MM.1S (cell line): ENCODE measurements around the gene TTC36.
A peak's percentile ranks its signal among the peaks of the same experiment; 100 is the strongest.

ENCODE experiments used
- DNase-seq: peaks from one replicate; pipeline ENCODE4 v3.0.0-alpha.2; 2015
- H2AFZ ChIP-seq: fragments of 300-600 bp; sonication (generic); 2 replicates; pipeline ENCODE4 v1.6.0; 2016; ENCODE audit warnings: antibody characterized with exemption, low read length
- H3F3A ChIP-seq: fragments of 300-600 bp; sonication (generic); 2 replicates; pipeline ENCODE4 v1.6.1; 2016; ENCODE audit warnings: mild to moderate bottlenecking, antibody characterized with exemption, low read length, moderate library complexity, mixed read lengths; ENCODE audit not compliant: insufficient read depth
- H3K27ac ChIP-seq: fragments of 300-600 bp; sonication (generic); 2 replicates; pipeline ENCODE4 v1.5.1; 2016; ENCODE audit warnings: mild to moderate bottlenecking, low read length
- H3K27me3 ChIP-seq: fragments of 300-600 bp; sonication (generic); replicated peaks from 2 replicates; pipeline ENCODE4 v1.6.0; 2016; ENCODE audit warnings: low read length; ENCODE audit not compliant: insufficient read depth
- H3K36me3 ChIP-seq: fragments of 300-600 bp; sonication (generic); replicated peaks from 2 replicates; pipeline ENCODE4 v1.6.1; 2016; ENCODE audit warnings: mild to moderate bottlenecking, low read length, mixed read lengths; ENCODE audit not compliant: insufficient read depth
- H3K4me1 ChIP-seq: fragments of 300-600 bp; sonication (generic); 2 replicates; pipeline ENCODE4 v1.6.1; 2016; ENCODE audit warnings: low read length, mixed read lengths
- H3K4me2 ChIP-seq: fragments of 300-600 bp; sonication (generic); 2 replicates; pipeline ENCODE4 v1.6.0; 2016; ENCODE audit warnings: low read depth, low read length
- H3K4me3 ChIP-seq: fragments of 300-600 bp; sonication (generic); 2 replicates; pipeline ENCODE4 v1.5.1; 2016; ENCODE audit warnings: low read length, mixed read lengths
- H3K79me2 ChIP-seq: fragments of 300-600 bp; sonication (generic); 2 replicates; pipeline ENCODE4 v1.6.1; 2016; ENCODE audit warnings: mixed run types, low read length, mixed read lengths
- H3K9ac ChIP-seq: fragments of 300-600 bp; sonication (generic); 2 replicates; pipeline ENCODE4 v1.6.1; 2016; ENCODE audit warnings: low read length, mixed read lengths
- H3K9me2 ChIP-seq: fragments of 300-600 bp; sonication (generic); replicated peaks from 2 replicates; pipeline ENCODE4 v1.6.1; 2016; ENCODE audit warnings: mild to moderate bottlenecking, low read length, mixed read lengths; ENCODE audit not compliant: insufficient read depth
- H3K9me3 ChIP-seq: fragments of 300-600 bp; sonication (generic); replicated peaks from 2 replicates; pipeline ENCODE4 v1.6.1; 2016; ENCODE audit warnings: mild to moderate bottlenecking, low read length, mixed read lengths; ENCODE audit not compliant: insufficient read depth
- H4K20me1 ChIP-seq: fragments of 300-600 bp; sonication (generic); 2 replicates; pipeline ENCODE4 v1.6.1; 2016; ENCODE audit warnings: mild to moderate bottlenecking, low read length, moderate library complexity, mixed read lengths; ENCODE audit not compliant: insufficient read depth
- CTCF ChIP-seq: fragments of 300-600 bp; sonication (generic); IDR thresholded peaks from 2 replicates; pipeline ENCODE4 v1.5.1; 2016; ENCODE audit warnings: antibody characterized with exemption, low read length, mixed read lengths
- EZH2 ChIP-seq: fragments of 300-600 bp; sonication (generic); optimal IDR thresholded peaks from 2 replicates; pipeline ENCODE3; 2017; ENCODE audit warnings: low read depth, mild to moderate bottlenecking, antibody characterized with exemption, low read length, mixed read lengths
- EZH2phosphoT487 ChIP-seq: fragments of 300-600 bp; sonication (generic); IDR thresholded peaks from 2 replicates; pipeline ENCODE4 v1.6.1; 2018; ENCODE audit warnings: antibody characterized with exemption, low read length

The TTC36 gene

GRCh38 chr11:118529584-118530175, 2.4 kb downstream of the TTC36 start:
- Histone ChIP-seq H3F3A (no peaks in the 10 kb centered on the region), H3K4me2 (peak overlapping the region; percentile 81; the same call in 1 of the 2 replicates), H3K79me2 (no peaks in the 10 kb centered on the region), H3K4me3 (no peak overlapping the region), H3K4me1 (peaks cover 3% of the 10 kb centered on the region; the same call in 1 of the 2 replicates), H4K20me1 (no peaks in the 10 kb centered on the region), H2AFZ (no peak overlapping the region), H3K9ac (no peak overlapping the region), H3K27me3 (peaks cover 23% of the 10 kb centered on the region; the same call in 1 of the 2 replicates), H3K36me3 (no peaks in the 10 kb centered on the region), H3K9me3 (no peaks in the 10 kb centered on the region), H3K9me2 (no peaks in the 10 kb centered on the region), H3K27ac (no peak overlapping the region)
- TF ChIP-seq EZH2phosphoT487, result no peak
- TF ChIP-seq CTCF, result no peak
- no peak for DNase-seq

DNA sequence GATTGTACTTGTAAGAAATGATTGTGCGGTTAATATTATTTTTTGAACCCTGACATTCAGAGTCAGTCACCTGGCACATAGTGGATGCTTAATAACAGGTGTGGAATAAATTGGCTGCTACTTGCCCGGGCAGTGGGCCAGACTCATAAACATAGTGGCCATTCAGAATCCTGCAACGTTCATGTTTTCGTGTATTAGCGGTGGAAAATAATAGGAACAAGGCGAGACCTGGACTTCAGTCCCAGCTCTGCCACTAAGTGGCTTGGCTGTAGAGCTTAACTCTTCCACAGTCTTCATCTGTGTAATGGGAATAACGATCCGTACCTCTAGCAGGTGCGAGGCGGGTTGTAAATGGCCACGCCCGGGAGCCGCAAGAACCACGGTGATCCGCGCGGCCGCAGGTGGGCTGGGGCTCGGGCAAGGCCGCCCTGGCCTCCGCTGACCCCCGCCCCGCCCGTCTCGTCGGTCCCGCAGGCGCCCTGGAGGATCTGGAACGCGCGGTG, 3.0 kb downstream of the TTC36 start:
- no peaks in the 10 kb centered on the region for H3K9me3 ChIP-seq
- TF ChIP-seq EZH2 (no peak), EZH2phosphoT487 (no peak), CTCF (no peak)
- no peaks in the 10 kb centered on the region for H3K9me2 ChIP-seq
- H3K36me3 ChIP-seq, result no peaks in the 10 kb centered on the region
- H3K4me3 ChIP-seq, result peak overlapping the region; percentile 35
- H3F3A ChIP-seq, result no peaks in the 10 kb centered on the region
- H3K4me2 ChIP-seq, result peak overlapping the region; percentile 81
- DNase-seq, result no peak
- no peaks in the 10 kb centered on the region for H3K79me2 ChIP-seq
- peak overlapping the region; percentile 49; the same call in 1 of the 2 replicates for H2AFZ ChIP-seq
- no peaks in the 10 kb centered on the region for H4K20me1 ChIP-seq
- peaks cover 3% of the 10 kb centered on the region; the same call in 1 of the 2 replicates for H3K4me1 ChIP-seq
- peaks cover 23% of the 10 kb centered on the region; the same call in 1 of the 2 replicates for H3K27me3 ChIP-seq
- no peak overlapping the region for H3K27ac ChIP-seq
- no peak overlapping the region for H3K9ac ChIP-seq

DNA sequence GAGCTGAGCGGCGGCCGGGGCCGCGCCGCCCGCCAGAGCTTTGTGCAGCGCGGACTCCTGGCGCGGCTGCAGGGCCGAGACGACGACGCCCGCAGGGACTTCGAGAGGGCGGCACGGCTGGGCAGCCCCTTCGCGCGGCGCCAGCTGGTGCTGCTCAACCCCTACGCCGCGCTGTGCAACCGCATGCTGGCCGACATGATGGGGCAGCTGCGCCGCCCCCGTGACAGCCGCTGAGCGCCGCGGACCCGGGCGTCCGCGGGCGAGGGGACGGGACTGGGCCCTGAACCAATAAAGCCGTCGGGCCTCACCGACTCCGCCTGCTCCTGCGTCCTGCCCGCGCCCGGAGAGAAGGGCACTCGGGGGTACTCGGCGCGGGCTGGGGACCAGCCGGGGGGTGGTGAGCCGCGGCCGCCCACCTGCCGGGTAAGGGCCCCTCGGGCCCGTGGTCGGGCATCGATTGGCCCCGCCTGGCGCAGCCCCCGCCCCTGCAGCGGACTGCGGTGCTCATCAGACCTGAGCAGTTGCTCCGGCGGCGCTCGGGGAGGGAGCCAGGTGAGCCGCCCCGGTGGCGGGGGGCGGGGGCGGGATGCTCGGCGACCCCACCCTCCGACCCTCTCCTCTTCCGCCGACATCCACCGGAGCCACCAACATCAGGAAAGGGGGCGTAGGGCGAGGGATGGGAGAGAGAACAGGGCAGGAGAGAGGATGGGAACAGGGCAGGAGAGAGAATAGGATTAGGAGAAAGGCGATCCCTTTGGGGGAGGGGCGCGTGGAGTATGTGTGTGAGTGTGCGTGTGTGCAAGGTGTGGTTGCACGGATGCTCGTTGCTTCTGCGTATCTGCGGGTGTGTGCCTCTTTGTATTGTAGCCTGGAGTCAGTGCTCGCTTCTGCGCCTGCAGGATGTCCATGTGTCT, 3.7 kb downstream of the TTC36 start, which contains the start of gene TMEM25:
Gene TMEM25 (plus strand): TSS at position 510 of the 914 bp plus-strand sequence. CDS start 610 bp downstream, outside the sequence.
- H4K20me1 ChIP-seq, result no peaks in the 10 kb centered on the region
- H3K4me2 ChIP-seq, result peak within 1 kb of the TSS; percentile 81
- H3F3A ChIP-seq, result no peaks in the 10 kb centered on the region
- peak within 1 kb of the TSS; percentile 49 for H2AFZ ChIP-seq
- peak within 1 kb of the TSS; percentile 35 for H3K4me3 ChIP-seq
- peaks cover 3% of the 10 kb centered on the region; the same call in 1 of the 2 replicates for H3K4me1 ChIP-seq
- H3K9me2 ChIP-seq, result no peaks in the 10 kb centered on the region
- peak; percentile 12 for DNase-seq
- no peaks in the 10 kb centered on the region for H3K79me2 ChIP-seq
- H3K27ac ChIP-seq, result no peak within 1 kb of the TSS
- no peaks in the 10 kb centered on the region for H3K9me3 ChIP-seq
- TF ChIP-seq EZH2phosphoT487, result no peak
- no peak for TF ChIP-seq EZH2
- no peak for TF ChIP-seq CTCF
- peaks cover 23% of the 10 kb centered on the region; the same call in 1 of the 2 replicates for H3K27me3 ChIP-seq
- H3K36me3 ChIP-seq, result no peaks in the 10 kb centered on the region
- H3K9ac ChIP-seq, result no peak within 1 kb of the TSS
